Hematopoietic multipotent progenitor cell treated with erythropoietin and hydrocortisone succinate and interleukin-3 and kit ligand, for 6 days (in vitro differentiated cells): ENCODE data around the gene NCAN.

Experiments
- DNase-seq: peaks from one replicate; pipeline ENCODE4 v3.0.0-alpha.2; 2015

The NCAN gene

DNA sequence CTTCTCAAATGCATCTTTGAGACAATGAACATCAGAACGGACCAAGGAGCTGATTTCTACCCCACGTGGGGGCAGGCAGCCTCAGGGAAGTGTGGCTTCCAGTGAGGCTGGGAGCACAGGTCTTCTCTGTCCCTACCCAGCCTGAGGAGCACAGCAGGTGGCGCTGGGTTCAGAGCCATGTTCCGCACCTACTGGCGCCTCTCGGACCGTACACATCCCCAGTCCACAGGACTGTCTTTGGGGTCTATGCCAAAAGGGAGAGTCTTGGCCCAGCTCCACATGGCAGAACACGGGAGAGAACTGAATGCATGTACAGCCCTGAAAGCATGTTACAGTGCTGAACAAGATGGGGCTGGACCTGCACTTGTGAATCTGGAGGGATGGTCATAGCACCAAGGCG lies 86.0 kb downstream of the NCAN start:
- no peak for DNase-seq

GRCh38 chr19:19300613-19301012 lies 88.9 kb downstream of the NCAN start:
- no peak for DNase-seq
